Vagina (tissue), 2 donors: Measurements from ENCODE around the gene SDCCAG8. TPM values are rescaled to one million over a fixed set of nuclear protein-coding genes. Genes with fewer than 3 reads are reported as not detected.

Experiments used
- DNase-seq, 2 donors: peaks; one replicate each; pipeline ENCODE4 v3.0.0-alpha.2; 2017; ENCODE audit errors: extremely low spot score in 2 of 2
- H3K27ac ChIP-seq: fragments of 200-600 bp; sonication (generic); one replicate; pipeline ENCODE4 v1.5.1; 2019
- H3K27me3 ChIP-seq: fragments of 200-600 bp; sonication (generic); one replicate; pipeline ENCODE4 v1.5.1; 2019
- H3K36me3 ChIP-seq, 2 donors: fragments of 200-600 bp; sonication (generic); one replicate each; pipeline ENCODE4 v1.5.1; 2017 to 2019
- H3K4me1 ChIP-seq: fragments of 200-600 bp; sonication (generic); one replicate; pipeline ENCODE4 v1.5.1; 2019
- H3K4me3 ChIP-seq, 2 donors: fragments of 200-600 bp; sonication (generic); 1 replicate in 1 of 2; 2 replicates in 1 of 2; pipeline ENCODE4 v1.5.1; 2016 to 2019
- H3K9me3 ChIP-seq: fragments of 200-600 bp; sonication (generic); one replicate; pipeline ENCODE4 v1.5.1; 2019
- POLR2A ChIP-seq, 2 donors: fragments of 450-650 bp; IDR thresholded peaks; one replicate each; pipeline ENCODE4 v1.6.1; 2017; ENCODE audit warnings: antibody characterized with exemption in 2 of 2, mild to moderate bottlenecking in 2 of 2, moderate library complexity in 2 of 2
- POLR2AphosphoS5 ChIP-seq, 2 donors: sonication (generic); formaldehyde crosslinking; IDR thresholded peaks; one replicate each; pipeline ENCODE4 v1.9.0; 2017; ENCODE audit warnings: antibody characterized with exemption in 2 of 2, mild to moderate bottlenecking in 2 of 2, low read depth in 1 of 2; ENCODE audit not compliant: insufficient read depth in 1 of 2
- intact Hi-C: fragments of 100-400 bp; cut with DNase I; formaldehyde crosslinking; loops from one replicate; pipeline ENCODE4 v1.15.1; 2023
- total RNA-seq: library from RNA; depleted of rRNA; stranded (reverse); fragments of >200 nt; gene quantifications from one replicate; pipeline ENCODE4 v1.2.3, GENCODE V29; 2016
- TF ChIP-seq, protein P1 (sequence below), 3 experiments: fragments of 450-650 bp in 2 of 3; fragments of 200-600 bp in 1 of 3; sonication (generic) in 1 of 3; IDR thresholded peaks; one replicate each; pipeline ENCODE4 v1.5.1; 2017 to 2019; ENCODE audit warnings: antibody characterized with exemption in 3 of 3, mild to moderate bottlenecking in 2 of 3, moderate library complexity in 2 of 3

The SDCCAG8 gene
- total RNA-seq, 1 donor from 2014 or later: 31.2 TPM

DNA sequence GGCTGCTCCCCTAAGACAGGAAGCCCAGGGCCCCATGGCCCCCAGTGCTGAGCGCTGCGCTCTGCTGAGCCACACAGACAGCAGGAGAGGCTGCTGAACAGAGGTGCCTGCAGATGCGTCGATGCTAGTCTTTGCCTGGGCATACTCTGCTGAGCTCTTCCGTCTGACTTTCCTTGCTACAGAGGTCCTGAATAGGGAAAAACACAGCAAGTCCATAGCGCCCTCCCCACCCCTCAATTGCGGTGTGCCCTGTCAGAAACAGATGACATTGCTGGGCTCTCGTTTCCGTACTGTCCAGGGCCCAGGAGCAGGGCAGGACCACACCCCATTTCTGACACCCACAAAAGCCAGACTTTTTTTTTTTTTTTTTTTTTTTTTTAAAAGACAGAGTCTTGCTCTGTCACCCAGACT is 252.5 kb downstream of the SDCCAG8 start:
- no peak overlapping the region for H3K27ac ChIP-seq
- peaks cover 5% of the 10 kb centered on the region for H3K4me1 ChIP-seq
- TF ChIP-seq POLR2A (IDR thresholded peaks at IDR 0.05): no peak
- TF ChIP-seq, protein P1, sequence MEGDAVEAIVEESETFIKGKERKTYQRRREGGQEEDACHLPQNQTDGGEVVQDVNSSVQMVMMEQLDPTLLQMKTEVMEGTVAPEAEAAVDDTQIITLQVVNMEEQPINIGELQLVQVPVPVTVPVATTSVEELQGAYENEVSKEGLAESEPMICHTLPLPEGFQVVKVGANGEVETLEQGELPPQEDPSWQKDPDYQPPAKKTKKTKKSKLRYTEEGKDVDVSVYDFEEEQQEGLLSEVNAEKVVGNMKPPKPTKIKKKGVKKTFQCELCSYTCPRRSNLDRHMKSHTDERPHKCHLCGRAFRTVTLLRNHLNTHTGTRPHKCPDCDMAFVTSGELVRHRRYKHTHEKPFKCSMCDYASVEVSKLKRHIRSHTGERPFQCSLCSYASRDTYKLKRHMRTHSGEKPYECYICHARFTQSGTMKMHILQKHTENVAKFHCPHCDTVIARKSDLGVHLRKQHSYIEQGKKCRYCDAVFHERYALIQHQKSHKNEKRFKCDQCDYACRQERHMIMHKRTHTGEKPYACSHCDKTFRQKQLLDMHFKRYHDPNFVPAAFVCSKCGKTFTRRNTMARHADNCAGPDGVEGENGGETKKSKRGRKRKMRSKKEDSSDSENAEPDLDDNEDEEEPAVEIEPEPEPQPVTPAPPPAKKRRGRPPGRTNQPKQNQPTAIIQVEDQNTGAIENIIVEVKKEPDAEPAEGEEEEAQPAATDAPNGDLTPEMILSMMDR (IDR thresholded peaks at IDR 0.05): no peak
- no peak for TF ChIP-seq POLR2AphosphoS5 (IDR thresholded peaks at IDR 0.05; ENCODE audit: insufficient read depth in 1 of 2, low read depth in 1 of 2)
- H3K27me3 ChIP-seq: no peaks in the 10 kb centered on the region
- no peaks in the 10 kb centered on the region for H3K9me3 ChIP-seq
- DNase-seq: no peak
- intact Hi-C loops: no loop called here
- H3K36me3 ChIP-seq: peaks cover 0 to 34% of the 10 kb centered on the region in 2 donors
- H3K4me3 ChIP-seq: no peak overlapping the region

DNA sequence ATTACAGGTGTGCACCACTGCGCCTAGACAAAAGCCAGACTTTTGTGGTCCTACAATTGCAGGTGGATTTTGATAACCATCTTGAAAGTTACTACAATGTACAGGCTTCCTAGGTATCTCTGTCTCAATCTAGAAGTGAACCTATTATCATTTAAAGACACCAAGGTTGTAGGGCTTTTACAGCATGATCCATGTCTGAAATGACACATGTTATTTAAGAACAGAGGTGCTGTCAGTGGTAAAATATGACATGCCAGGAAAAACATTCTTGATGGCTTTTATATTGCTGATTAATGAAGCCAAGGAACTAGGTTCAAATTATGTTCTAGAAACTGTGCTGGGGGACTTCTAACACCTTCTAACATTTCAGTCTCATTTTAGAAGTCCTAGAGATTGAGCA is 253.1 kb downstream of the SDCCAG8 start:
- intact Hi-C loops: no loop called here
- H3K27me3 ChIP-seq: no peaks in the 10 kb centered on the region
- peaks cover 0 to 27% of the 10 kb centered on the region in 2 donors for H3K36me3 ChIP-seq
- H3K9me3 ChIP-seq: no peaks in the 10 kb centered on the region
- no peak overlapping the region for H3K27ac ChIP-seq
- no peak for DNase-seq
- no peak overlapping the region for H3K4me3 ChIP-seq
- peaks cover 5% of the 10 kb centered on the region for H3K4me1 ChIP-seq
- TF ChIP-seq, protein P1 (IDR thresholded peaks at IDR 0.05): no peak

DNA sequence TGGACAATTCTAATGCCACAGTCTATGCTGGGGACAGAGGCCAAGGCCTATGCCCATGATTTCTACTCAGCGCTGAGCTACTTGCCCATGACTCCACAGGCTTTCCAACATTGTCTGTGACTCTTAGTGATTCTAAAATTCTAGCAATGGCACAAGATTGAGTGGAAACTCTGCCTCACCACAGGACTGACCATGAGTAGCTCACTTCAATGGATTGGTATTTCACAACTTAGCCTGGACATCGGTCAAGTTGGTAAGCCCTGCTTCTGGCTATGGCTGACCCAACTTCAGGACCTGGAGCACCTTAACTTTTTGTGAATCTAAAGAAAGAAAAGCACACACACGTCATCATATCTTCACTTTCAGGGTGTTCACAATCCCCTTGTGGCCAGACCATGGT is 255.1 kb downstream of the SDCCAG8 start:
- intact Hi-C loops: no loop called here
- TF ChIP-seq POLR2A (IDR thresholded peaks at IDR 0.05): no peak
- no peak for TF ChIP-seq POLR2AphosphoS5 (IDR thresholded peaks at IDR 0.05; ENCODE audit: insufficient read depth in 1 of 2, low read depth in 1 of 2)
- TF ChIP-seq, protein P1 (IDR thresholded peaks at IDR 0.05): no peak
- DNase-seq: no peak
- H3K36me3 ChIP-seq: peaks cover 0 to 15% of the 10 kb centered on the region in 2 donors
- H3K27ac ChIP-seq: no peak overlapping the region
- H3K4me3 ChIP-seq: no peak overlapping the region
- no peaks in the 10 kb centered on the region for H3K27me3 ChIP-seq
- H3K4me1 ChIP-seq: peaks cover 5% of the 10 kb centered on the region
- no peaks in the 10 kb centered on the region for H3K9me3 ChIP-seq

DNA sequence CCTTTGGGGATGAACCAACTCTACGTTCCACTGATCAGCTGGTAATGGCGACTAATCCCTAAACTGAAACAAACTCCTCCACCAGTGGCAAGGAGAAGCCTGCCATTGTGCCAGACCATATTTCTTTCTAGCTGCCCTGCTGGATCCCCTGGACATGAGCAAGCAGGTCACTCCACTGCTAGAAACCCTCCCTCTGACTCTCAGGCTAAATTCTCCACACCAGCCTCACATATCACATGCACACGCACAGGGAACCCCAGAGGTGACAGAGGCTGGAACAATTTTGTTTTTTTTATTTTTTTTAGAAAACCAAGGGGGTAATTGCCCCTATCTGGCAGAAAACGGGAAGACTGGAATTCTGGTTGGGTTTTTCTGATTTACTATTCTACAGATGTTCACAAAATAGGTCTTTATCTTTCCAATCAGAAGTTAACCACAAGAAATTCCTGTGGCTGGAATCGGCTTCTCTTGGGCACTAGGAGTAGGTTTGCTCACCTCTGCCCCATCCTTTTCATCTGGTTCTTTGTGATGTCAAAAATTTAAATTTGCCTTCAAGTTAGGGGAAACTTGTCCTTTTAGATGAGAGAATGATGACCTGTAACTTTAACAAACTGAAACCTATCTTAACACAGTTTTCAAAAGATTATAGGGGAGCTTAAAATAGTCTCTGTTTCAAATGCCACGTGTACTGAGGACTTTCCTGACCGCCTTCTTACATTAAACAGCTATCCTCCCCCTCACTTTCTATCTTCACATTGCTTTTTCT is 258.1 kb downstream of the SDCCAG8 start:
- H3K27me3 ChIP-seq: no peaks in the 10 kb centered on the region
- H3K4me3 ChIP-seq: no peak overlapping the region
- H3K4me1 ChIP-seq: no peaks in the 10 kb centered on the region
- no peak for DNase-seq
- H3K36me3 ChIP-seq: peaks cover 0 to 15% of the 10 kb centered on the region in 2 donors
- no peaks in the 10 kb centered on the region for H3K9me3 ChIP-seq
- TF ChIP-seq, protein P1 (IDR thresholded peaks at IDR 0.05): no peak
- TF ChIP-seq POLR2AphosphoS5 (IDR thresholded peaks at IDR 0.05; ENCODE audit: insufficient read depth in 1 of 2, low read depth in 1 of 2): no peak
- no peak for TF ChIP-seq POLR2A (IDR thresholded peaks at IDR 0.05)
- no peak overlapping the region for H3K27ac ChIP-seq
- intact Hi-C loops: no loop called here

DNA sequence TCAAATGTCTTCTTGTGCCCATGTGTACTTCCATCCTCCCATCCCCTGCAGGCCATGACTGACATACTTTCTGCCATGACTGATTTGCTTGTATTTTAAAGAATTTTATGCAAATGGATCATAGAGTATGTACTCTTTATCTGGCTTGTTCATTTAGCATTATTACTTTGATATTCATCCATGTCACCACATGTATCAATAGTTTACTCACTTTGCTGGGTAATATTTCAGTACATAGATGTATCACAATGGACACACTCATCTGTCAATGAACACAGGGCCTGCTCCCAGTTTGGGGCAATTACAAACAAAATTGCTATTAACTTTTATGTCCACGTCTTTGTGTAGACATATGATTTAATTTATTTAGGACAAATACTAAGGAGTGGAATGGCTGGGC is 259.1 kb downstream of the SDCCAG8 start:
- no peak overlapping the region for H3K27ac ChIP-seq
- intact Hi-C loops: no loop called here
- no peak overlapping the region for H3K4me3 ChIP-seq
- peaks cover 0 to 12% of the 10 kb centered on the region in 2 donors for H3K36me3 ChIP-seq
- H3K27me3 ChIP-seq: no peaks in the 10 kb centered on the region
- TF ChIP-seq POLR2AphosphoS5 (IDR thresholded peaks at IDR 0.05; ENCODE audit: insufficient read depth in 1 of 2, low read depth in 1 of 2) (no peak), POLR2A (IDR thresholded peaks at IDR 0.05) (no peak)
- TF ChIP-seq, protein P1 (IDR thresholded peaks at IDR 0.05): no peak
- no peaks in the 10 kb centered on the region for H3K9me3 ChIP-seq
- no peak for DNase-seq
- H3K4me1 ChIP-seq: no peaks in the 10 kb centered on the region
